K562 (cell line): ENCODE results near the gene DLL4. TPM values are rescaled to one million over a fixed set of nuclear protein-coding genes. Genes with fewer than 3 reads are reported as not detected.
A peak's percentile ranks its signal among the peaks of the same experiment; 100 is the strongest.

Source experiments
- ATAC-seq: fragments of 200-7000 bp; cut with Tn5 transposase; 3 replicates; pipeline ENCODE4 v1.9.1; 2020; ENCODE audit warnings: moderate library complexity
- BruUV-seq: library from RNA; stranded (reverse); fragments of 400-500 nt; replicated peaks from 2 replicates; lab custom pipeline; 2021; lab: Mats Ljungman, UMichigan
- CTCF ChIA-PET: fragments of 300-600 bp; formaldehyde crosslinking; extraction: SDS; loops from one replicate; lab custom pipeline; 2021; ENCODE audit warnings: low intra/inter-chr PET ratio; lab: Yijun Ruan, JAX
- POLR2A ChIA-PET: fragments of 300-600, 350-650 bp; sonication (Branson Sonifier 250); formaldehyde crosslinking; extraction: SDS; loops from one replicate; lab custom pipeline; 2021; ENCODE audit warnings: antibody characterized with exemption, inconsistent platforms; lab: Yijun Ruan, JAX
- DNase-seq, 4 experiments: peaks; one replicate each; pipeline versions ENCODE4 v3.0.0 to v3.0.0-alpha.2; 2011 to 2018; ENCODE audit warnings: low spot score in 3 of 4, mixed read lengths in 3 of 4; ENCODE audit errors: extremely low read depth in 1 of 4
- FAIRE-seq: peaks from 2 replicates; lab custom pipeline; 2011; peaks lifted over from hg19 to GRCh38; lab: Jason Lieb, UNC
- H2AFZ ChIP-seq: 2 replicates; pipeline ENCODE4 v1.6.0; 2011; ENCODE audit warnings: low read depth, low read length, control low read depth, inconsistent platforms
- H3K27ac ChIP-seq: fragments of 200-600 bp; 3 replicates; pipeline ENCODE4 v1.8.0; 2011; ENCODE audit warnings: low read depth, mild to moderate bottlenecking, control low read depth, inconsistent platforms, low read length, moderate library complexity, mixed read lengths; ENCODE audit errors: extremely low read depth
- H3K27me3 ChIP-seq, 2 experiments: fragments of 300-600 bp in 1 of 2; 2 replicates in 1 of 2; 3 replicates in 1 of 2; pipeline versions ENCODE4 v1.6.0 to v1.8.0; 2011; ENCODE audit warnings: inconsistent platforms in 2 of 2, low read length in 2 of 2, mild to moderate bottlenecking in 1 of 2, mixed read lengths in 1 of 2, moderate library complexity in 1 of 2; ENCODE audit not compliant: control insufficient read depth in 2 of 2, insufficient read depth in 2 of 2
- H3K36me3 ChIP-seq: fragments of 300-600 bp; 3 replicates; pipeline ENCODE4 v1.8.0; 2011; ENCODE audit warnings: mild to moderate bottlenecking, low read length, inconsistent platforms; ENCODE audit not compliant: control insufficient read depth, insufficient read depth
- H3K4me1 ChIP-seq, 2 experiments: fragments of 200-600 bp in 1 of 2; replicated peaks in 1 of 2; 2 replicates in 1 of 2; 3 replicates in 1 of 2; pipeline versions ENCODE4 v1.5.1 to v1.8.0; 2011; ENCODE audit warnings: inconsistent platforms in 2 of 2, low read length in 2 of 2, mild to moderate bottlenecking in 1 of 2, mixed read lengths in 1 of 2, moderate library complexity in 1 of 2; ENCODE audit not compliant: control insufficient read depth in 2 of 2, insufficient read depth in 2 of 2
- H3K4me2 ChIP-seq: 2 replicates; pipeline ENCODE4 v1.6.1; 2011; ENCODE audit warnings: low read length, control low read depth, inconsistent platforms, mixed read lengths; ENCODE audit not compliant: insufficient read depth
- H3K4me3 ChIP-seq: fragments of 200-600 bp; sonication (generic), shearing (Covaris generic); 2 replicates; pipeline ENCODE4 v1.5.1; 2016; ENCODE audit warnings: control low read depth, inconsistent platforms
- H3K79me2 ChIP-seq: fragments of 200-600 bp; 3 replicates; pipeline ENCODE4 v1.8.0; 2011; ENCODE audit warnings: low read length, inconsistent platforms; ENCODE audit not compliant: control insufficient read depth, insufficient read depth
- H3K9ac ChIP-seq, 2 experiments: 2 replicates each; pipeline versions ENCODE4 v1.6.0 to v1.6.1; 2011; ENCODE audit warnings: low read depth in 2 of 2, low read length in 2 of 2, control low read depth in 1 of 2, inconsistent platforms in 1 of 2, mild to moderate bottlenecking in 1 of 2, mixed read lengths in 1 of 2; ENCODE audit not compliant: insufficient read depth in 1 of 2
- H3K9me1 ChIP-seq: one replicate; pipeline ENCODE4 v1.6.0; 2011; ENCODE audit warnings: inconsistent platforms, mild to moderate bottlenecking, low read length, moderate library complexity; ENCODE audit not compliant: control insufficient read depth, insufficient read depth
- H3K9me3 ChIP-seq: replicated peaks from 2 replicates; pipeline ENCODE4 v1.5.1; 2011; ENCODE audit warnings: low read depth, low read length, inconsistent platforms; ENCODE audit not compliant: control insufficient read depth, insufficient read depth
- H4K20me1 ChIP-seq: replicated peaks from 2 replicates; pipeline ENCODE4 v1.6.1; 2011; ENCODE audit warnings: low read length, inconsistent platforms, mixed read lengths; ENCODE audit not compliant: control insufficient read depth, insufficient read depth
- PCBP2 ChIP-seq: fragments of 200-400 bp; formaldehyde crosslinking; IDR thresholded peaks from 2 replicates; pipeline ENCODE4 v1.6.1; 2018; ENCODE audit warnings: low read length, low read depth, mild to moderate bottlenecking, moderate library complexity; ENCODE audit not compliant: poor library complexity, severe bottlenecking
- RAD21 ChIP-seq, 2 experiments: fragments of 250-450 bp in 1 of 2; fragments of 450-650 bp in 1 of 2; sonication (Bioruptor Pico) in 1 of 2; formaldehyde crosslinking in 1 of 2; IDR thresholded peaks in 1 of 2; conservative IDR thresholded peaks in 1 of 2; 2 replicates each; pipeline versions ENCODE4 v1.4.0 to v1.8.0; 2020 to 2022; ENCODE audit warnings: mild to moderate bottlenecking in 2 of 2, moderate library complexity in 1 of 2
- RUNX1 ChIP-seq: sonication (generic); IDR thresholded peaks from 2 replicates; pipeline ENCODE4 v1.6.1; 2016; ENCODE audit warnings: antibody characterized with exemption, low read depth
- SMC3 ChIP-seq: conservative IDR thresholded peaks from 2 replicates; pipeline ENCODE4 v1.6.1; 2011; ENCODE audit warnings: low read depth, low read length, improper control_type of control experiment; ENCODE audit not compliant: insufficient read depth
- WGBS: fragments of 100-300 bp; shearing (Covaris generic); methylation state at CpG from one replicate; pipeline ENCODE4 v1.1.6; 2016; ENCODE audit warnings: low coverage, mixed read lengths; ENCODE audit not compliant: insufficient coverage; ENCODE audit errors: missing lambda C conversion rate; 5-methylcytosine and 5-hydroxymethylcytosine counted together
- in situ Hi-C: fragments of 300-500 bp; cut with MboI; formaldehyde crosslinking; loops from 4 replicates; pipeline ENCODE4 v1.15.0; 2018; ENCODE audit warnings: inconsistent platforms, mixed read lengths
- intact Hi-C: fragments of 100-400 bp; cut with micrococcal nuclease; formaldehyde crosslinking; loops from 2 replicates; pipeline ENCODE4 v1.14.2; 2022
- polyA plus RNA-seq, 8 experiments: library from polyadenylated mRNA; depleted of rRNA in 4 of 8; stranded (reverse) in 5 of 8; unstranded in 3 of 8; fragments of >200 nt; fragmentation: Nextera tagmentation in 2 of 8; fragmentation: Illumina TruSeq in 1 of 8; extraction: Ambion mirVana in 2 of 8; extraction: Trizol in 1 of 8; gene quantifications; 2 replicates each; pipeline versions ENCODE4 v1.2.1 to v1.2.3, GENCODE V29; 2011 to 2014; ENCODE audit warnings: inconsistent platforms in 1 of 8, missing spikeins in 1 of 8
- total RNA-seq, 7 experiments: library from RNA; depleted of rRNA in 6 of 7; stranded (reverse); fragments of >200 nt in 6 of 7; fragmentation: Illumina TruSeq in 2 of 7; extraction: Trizol in 2 of 7; gene quantifications; 2 replicates each; pipeline versions ENCODE4 v1.2.1 to v1.2.3, GENCODE V29; 2011 to 2021; ENCODE audit warnings: low replicate concordance in 1 of 7
- TF ChIP-seq, protein P1 (sequence below): fragments of 200-400 bp; formaldehyde crosslinking; IDR thresholded peaks from 2 replicates; pipeline ENCODE4 v1.6.1; 2017; ENCODE audit warnings: mild to moderate bottlenecking, low read depth, low read length, moderate library complexity
- TF ChIP-seq, protein P2 (sequence below): sonication (generic); formaldehyde crosslinking; IDR thresholded peaks from 2 replicates; pipeline ENCODE4 v1.8.0; 2023; ENCODE audit warnings: mild to moderate bottlenecking, missing genetic modification reagents
- TF ChIP-seq, protein P3 (sequence below), 2 experiments: fragments of 450-650 bp; formaldehyde crosslinking in 1 of 2; IDR thresholded peaks; 2 replicates each; pipeline versions ENCODE4 v1.4.0 to v1.6.1; 2014 to 2020; ENCODE audit warnings: mild to moderate bottlenecking in 2 of 2, borderline replicate concordance in 1 of 2, low read depth in 1 of 2

The DLL4 gene
- total and polyA plus RNA-seq, 9 of the 15 experiments (the other 6 are each of a cell fraction or from before 2014, with no cell fraction given): 0.04 to 1.1 (median 0.41) TPM; not detected in 1

DNA sequence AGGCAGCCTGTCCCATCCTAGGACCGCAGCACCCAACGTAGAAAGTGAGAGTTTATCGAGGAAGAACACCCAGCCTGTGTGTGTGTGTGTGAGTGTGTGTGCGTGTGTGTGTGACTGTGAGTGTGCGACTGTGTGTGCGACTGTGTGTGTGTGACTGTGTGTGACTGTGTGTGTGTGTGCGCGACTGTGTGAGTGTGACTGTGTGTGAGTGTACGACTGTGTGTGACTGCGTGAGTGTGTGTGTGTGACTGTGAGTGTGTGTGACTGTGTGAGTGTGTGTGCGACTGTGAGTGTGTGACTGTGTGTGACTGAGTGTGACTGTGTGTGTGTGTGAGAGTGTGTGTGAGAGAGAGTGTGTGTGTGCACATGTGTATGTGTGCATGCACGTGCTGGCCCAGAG is 15.1 kb upstream of the DLL4 start (continued):
- TF ChIP-seq, protein P1, sequence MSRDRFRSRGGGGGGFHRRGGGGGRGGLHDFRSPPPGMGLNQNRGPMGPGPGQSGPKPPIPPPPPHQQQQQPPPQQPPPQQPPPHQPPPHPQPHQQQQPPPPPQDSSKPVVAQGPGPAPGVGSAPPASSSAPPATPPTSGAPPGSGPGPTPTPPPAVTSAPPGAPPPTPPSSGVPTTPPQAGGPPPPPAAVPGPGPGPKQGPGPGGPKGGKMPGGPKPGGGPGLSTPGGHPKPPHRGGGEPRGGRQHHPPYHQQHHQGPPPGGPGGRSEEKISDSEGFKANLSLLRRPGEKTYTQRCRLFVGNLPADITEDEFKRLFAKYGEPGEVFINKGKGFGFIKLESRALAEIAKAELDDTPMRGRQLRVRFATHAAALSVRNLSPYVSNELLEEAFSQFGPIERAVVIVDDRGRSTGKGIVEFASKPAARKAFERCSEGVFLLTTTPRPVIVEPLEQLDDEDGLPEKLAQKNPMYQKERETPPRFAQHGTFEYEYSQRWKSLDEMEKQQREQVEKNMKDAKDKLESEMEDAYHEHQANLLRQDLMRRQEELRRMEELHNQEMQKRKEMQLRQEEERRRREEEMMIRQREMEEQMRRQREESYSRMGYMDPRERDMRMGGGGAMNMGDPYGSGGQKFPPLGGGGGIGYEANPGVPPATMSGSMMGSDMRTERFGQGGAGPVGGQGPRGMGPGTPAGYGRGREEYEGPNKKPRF: no peak
- no peak for TF ChIP-seq PCBP2
- TF ChIP-seq, protein P2, sequence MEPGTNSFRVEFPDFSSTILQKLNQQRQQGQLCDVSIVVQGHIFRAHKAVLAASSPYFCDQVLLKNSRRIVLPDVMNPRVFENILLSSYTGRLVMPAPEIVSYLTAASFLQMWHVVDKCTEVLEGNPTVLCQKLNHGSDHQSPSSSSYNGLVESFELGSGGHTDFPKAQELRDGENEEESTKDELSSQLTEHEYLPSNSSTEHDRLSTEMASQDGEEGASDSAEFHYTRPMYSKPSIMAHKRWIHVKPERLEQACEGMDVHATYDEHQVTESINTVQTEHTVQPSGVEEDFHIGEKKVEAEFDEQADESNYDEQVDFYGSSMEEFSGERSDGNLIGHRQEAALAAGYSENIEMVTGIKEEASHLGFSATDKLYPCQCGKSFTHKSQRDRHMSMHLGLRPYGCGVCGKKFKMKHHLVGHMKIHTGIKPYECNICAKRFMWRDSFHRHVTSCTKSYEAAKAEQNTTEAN (CRISPR knock-in tag): peak; percentile 92

GRCh38 chr15:40914486-40914885 is 14.7 kb upstream of the DLL4 start:
- Histone ChIP-seq H3K9me1 (no peaks in the 10 kb centered on the region), H3K79me2 (no peaks in the 10 kb centered on the region), H3K36me3 (no peaks in the 10 kb centered on the region), H3K27me3 (no peaks in the 10 kb centered on the region), H3K9me3 (no peaks in the 10 kb centered on the region), H3K4me2 (no peak overlapping the region), H3K4me3 (no peak overlapping the region), H3K27ac (no peak overlapping the region), H3K4me1 (peaks cover 0 to 33% of the 10 kb centered on the region in 2 experiments; a peak in 3 of 5 replicates), H2AFZ (peak overlapping the region; percentile 46), H4K20me1 (no peaks in the 10 kb centered on the region), H3K9ac (no peak overlapping the region; a peak in 1 of 4 replicates)
- 30% methylated on average over 5 of the region's 8 CpGs for WGBS
- peak; percentile 51 for FAIRE-seq
- ATAC-seq: peak; percentile 56; the same call in 2 of the 3 replicates
- DNase-seq: peak in 1 of 4 experiments; percentile 45
- ChIA-PET CTCF (interaction anchor here (0.6 to 1.5 kb wide), 3 partner anchors 104 to 269 kb away, joined by 3 to 8 read pairs (median 3); no protein-coding TSS in a partner anchor), POLR2A (interaction anchor here (0.6 kb wide), 1 partner anchor 972 kb away, joined by 3 read pairs; no protein-coding TSS in a partner anchor)
- intact Hi-C loops: loop anchor here (2.0 kb wide), 1 partner anchor 108 kb away; no protein-coding TSS in a partner anchor
- in situ Hi-C loops: no loop called here
- no TSS peak for BruUV-seq
- TF ChIP-seq, protein P3, sequence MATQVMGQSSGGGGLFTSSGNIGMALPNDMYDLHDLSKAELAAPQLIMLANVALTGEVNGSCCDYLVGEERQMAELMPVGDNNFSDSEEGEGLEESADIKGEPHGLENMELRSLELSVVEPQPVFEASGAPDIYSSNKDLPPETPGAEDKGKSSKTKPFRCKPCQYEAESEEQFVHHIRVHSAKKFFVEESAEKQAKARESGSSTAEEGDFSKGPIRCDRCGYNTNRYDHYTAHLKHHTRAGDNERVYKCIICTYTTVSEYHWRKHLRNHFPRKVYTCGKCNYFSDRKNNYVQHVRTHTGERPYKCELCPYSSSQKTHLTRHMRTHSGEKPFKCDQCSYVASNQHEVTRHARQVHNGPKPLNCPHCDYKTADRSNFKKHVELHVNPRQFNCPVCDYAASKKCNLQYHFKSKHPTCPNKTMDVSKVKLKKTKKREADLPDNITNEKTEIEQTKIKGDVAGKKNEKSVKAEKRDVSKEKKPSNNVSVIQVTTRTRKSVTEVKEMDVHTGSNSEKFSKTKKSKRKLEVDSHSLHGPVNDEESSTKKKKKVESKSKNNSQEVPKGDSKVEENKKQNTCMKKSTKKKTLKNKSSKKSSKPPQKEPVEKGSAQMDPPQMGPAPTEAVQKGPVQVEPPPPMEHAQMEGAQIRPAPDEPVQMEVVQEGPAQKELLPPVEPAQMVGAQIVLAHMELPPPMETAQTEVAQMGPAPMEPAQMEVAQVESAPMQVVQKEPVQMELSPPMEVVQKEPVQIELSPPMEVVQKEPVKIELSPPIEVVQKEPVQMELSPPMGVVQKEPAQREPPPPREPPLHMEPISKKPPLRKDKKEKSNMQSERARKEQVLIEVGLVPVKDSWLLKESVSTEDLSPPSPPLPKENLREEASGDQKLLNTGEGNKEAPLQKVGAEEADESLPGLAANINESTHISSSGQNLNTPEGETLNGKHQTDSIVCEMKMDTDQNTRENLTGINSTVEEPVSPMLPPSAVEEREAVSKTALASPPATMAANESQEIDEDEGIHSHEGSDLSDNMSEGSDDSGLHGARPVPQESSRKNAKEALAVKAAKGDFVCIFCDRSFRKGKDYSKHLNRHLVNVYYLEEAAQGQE (IDR thresholded peaks at IDR 0.05; ENCODE audit: borderline replicate concordance): peak; percentile 61; the same call in 1 of the 2 replicates
- TF ChIP-seq, protein P3 (CRISPR knock-in tag; IDR thresholded peaks at IDR 0.05; ENCODE audit: low read depth): no peak
- peak; percentile 23 to 66 for TF ChIP-seq RAD21 (CRISPR knock-in tag; conservative IDR thresholded peaks at IDR 0.05 in 1 of 2, IDR thresholded peaks at IDR 0.05 in 1 of 2)
- no peak for TF ChIP-seq RUNX1
- TF ChIP-seq SMC3: peak; percentile 21; the same call in 1 of the 2 replicates
